ENCODE data around the gene DGKD. TPM values are rescaled to one million over a fixed set of nuclear protein-coding genes. Genes with fewer than 3 reads are reported as not detected.

Gene DGKD
- total and polyA plus RNA-seq, 10 of the 15 experiments (the other 5 are each of a cell fraction or from before 2014, with no cell fraction given), result 2.7 to 81.9 (median 27.0) TPM

DNA sequence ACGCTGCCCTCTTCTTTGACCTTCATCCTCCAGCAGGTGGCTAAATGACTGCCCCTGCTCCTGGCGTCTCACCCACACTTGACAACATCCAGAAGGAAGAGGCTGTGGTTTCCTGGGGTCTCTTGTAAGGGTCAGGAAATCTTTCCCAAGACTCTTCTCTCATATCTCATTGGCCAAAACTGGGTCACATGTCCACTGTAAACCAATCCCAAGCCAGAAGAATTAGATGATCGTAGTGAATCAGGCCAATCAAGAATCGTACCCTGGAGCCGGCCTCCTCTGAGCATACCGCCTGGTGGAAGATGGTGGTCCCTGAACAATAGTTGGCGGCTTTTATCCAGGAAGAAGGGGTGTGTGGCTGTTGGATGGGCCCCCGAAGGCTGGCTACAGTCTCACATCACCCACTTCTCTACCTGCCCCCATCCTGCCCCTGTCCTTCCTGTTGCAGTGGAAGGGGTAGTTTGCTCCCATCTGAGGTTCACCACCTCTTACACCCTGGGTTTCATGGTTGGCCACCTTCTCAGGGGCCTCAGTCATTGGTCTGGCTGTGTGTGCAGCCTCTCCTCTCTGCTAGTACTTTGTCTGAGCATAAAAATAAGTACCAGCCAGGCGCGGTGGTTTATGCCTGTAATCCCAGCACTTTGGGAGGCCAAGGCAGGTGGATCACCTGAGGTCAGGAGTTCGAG lies 42.9 kb upstream of the DGKD start:
- no peak overlapping the region for H3K4me3 ChIP-seq
- ChIA-PET SMC1A (ENCODE audit: uncharacterized antibody, unreplicated experiment) (no interaction called here), CTCF (no interaction called here), POLR2A (no interaction called here), RAD21 (ENCODE audit: unreplicated experiment) (no interaction called here)
- no peak overlapping the region for H3K9ac ChIP-seq (ENCODE audit: control insufficient read depth, insufficient read depth, low read length)
- H4K20me1 ChIP-seq (ENCODE audit: control insufficient read depth, insufficient read depth), result no peaks in the 10 kb centered on the region
- H3K79me2 ChIP-seq (ENCODE audit: control insufficient read depth, insufficient read depth, low read length), result no peaks in the 10 kb centered on the region
- ATAC-seq (peak; percentile 58), FAIRE-seq (no peak), DNase-seq (ENCODE audit: low read depth, low spot score) (no peak)
- no TSS peak for BruUV-seq (replicated peaks)
- 65% methylated on average over 11 of the region's 11 CpGs for WGBS (ENCODE audit: insufficient coverage, insufficient replicate concordance, low lambda C conversion rate, missing lambda C conversion rate)
- TF ChIP-seq, protein P1, sequence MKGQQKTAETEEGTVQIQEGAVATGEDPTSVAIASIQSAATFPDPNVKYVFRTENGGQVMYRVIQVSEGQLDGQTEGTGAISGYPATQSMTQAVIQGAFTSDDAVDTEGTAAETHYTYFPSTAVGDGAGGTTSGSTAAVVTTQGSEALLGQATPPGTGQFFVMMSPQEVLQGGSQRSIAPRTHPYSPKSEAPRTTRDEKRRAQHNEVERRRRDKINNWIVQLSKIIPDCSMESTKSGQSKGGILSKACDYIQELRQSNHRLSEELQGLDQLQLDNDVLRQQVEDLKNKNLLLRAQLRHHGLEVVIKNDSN (IDR thresholded peaks at IDR 0.05; ENCODE audit: borderline replicate concordance, extremely low read length, insufficient read depth, low read depth, low read length), result peak; percentile 22
- TF ChIP-seq TAF1 (IDR thresholded peaks at IDR 0.05; ENCODE audit: borderline replicate concordance, low read depth, low read length) (no peak), IRF4 (IDR thresholded peaks at IDR 0.05; ENCODE audit: low read depth, low read length) (no peak), ZNF622 (IDR thresholded peaks at IDR 0.05) (no peak), NFYB (IDR thresholded peaks at IDR 0.05; ENCODE audit: insufficient read depth, low read depth, low read length) (0 out of 2 replicates have a peak, but pooled peaks have one; percentile 15)
- no peaks in the 10 kb centered on the region for H3K9me3 ChIP-seq (replicated peaks; ENCODE audit: control insufficient read depth, insufficient read depth, low read length)
- no peak overlapping the region for H3K4me2 ChIP-seq (ENCODE audit: control insufficient read depth, insufficient read depth)
- peaks cover 15% of the 10 kb centered on the region for H3K4me1 ChIP-seq (ENCODE audit: control insufficient read depth, insufficient read depth, low read length)
- no peaks in the 10 kb centered on the region for H3K27me3 ChIP-seq (replicated peaks in 1 of 2; ENCODE audit: control insufficient read depth in 2 of 2, insufficient read depth in 2 of 2, low read length in 1 of 2)
- no peak overlapping the region for H3K27ac ChIP-seq (ENCODE audit: control insufficient read depth, insufficient read depth)
- no peaks in the 10 kb centered on the region for H3K36me3 ChIP-seq (ENCODE audit: control insufficient read depth in 2 of 2, insufficient read depth in 2 of 2, low read length in 1 of 2)
- intact Hi-C loops (cut with micrococcal nuclease; ENCODE audit: unreplicated experiment), result loop anchor here (10.0 kb wide), 1 partner anchor 133 kb away; no protein-coding TSS in a partner anchor
- no peak overlapping the region for H2AFZ ChIP-seq (ENCODE audit: control insufficient read depth, low read depth, low read length)
- in situ Hi-C loops (cut with MboI), result no loop called here

DNA sequence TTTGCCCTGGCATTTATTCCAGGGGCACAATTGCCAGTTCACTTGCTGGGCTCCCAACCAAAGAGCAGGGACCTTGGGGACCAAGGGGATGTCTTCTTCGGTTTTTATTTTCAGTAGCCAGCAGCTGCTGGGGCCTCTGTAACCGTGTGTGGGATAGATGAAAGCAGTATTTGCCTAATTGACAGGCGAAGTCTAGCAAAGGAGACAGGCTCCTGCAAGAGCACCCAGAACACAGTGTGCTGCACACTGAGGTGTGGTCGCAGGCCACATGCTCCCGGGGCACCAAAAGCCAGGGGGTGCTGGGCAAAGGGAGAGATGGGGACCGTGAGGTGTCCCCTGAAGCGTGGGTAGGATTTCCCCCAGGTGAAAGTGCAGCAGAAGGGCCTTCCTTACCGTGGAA lies 41.4 kb upstream of the DGKD start:
- POLR2A ChIA-PET, result no interaction called here
- WGBS (ENCODE audit: insufficient coverage, insufficient replicate concordance, low lambda C conversion rate, missing lambda C conversion rate), result 4% methylated on average over 8 of the region's 8 CpGs

More for the DNA sequence above, 41.4 kb upstream of the DGKD start:
- peaks cover 15% of the 10 kb centered on the region for H3K4me1 ChIP-seq (ENCODE audit: control insufficient read depth, insufficient read depth, low read length)
- H2AFZ ChIP-seq (ENCODE audit: control insufficient read depth, low read depth, low read length), result no peak overlapping the region; the same call in 1 of the 2 replicates
- no peaks in the 10 kb centered on the region for H3K36me3 ChIP-seq (ENCODE audit: control insufficient read depth in 2 of 2, insufficient read depth in 2 of 2, low read length in 1 of 2)
- DNase-seq (ENCODE audit: low read depth, low spot score), result no peak
- no peaks in the 10 kb centered on the region for H3K9me3 ChIP-seq (replicated peaks; ENCODE audit: control insufficient read depth, insufficient read depth, low read length)
- no peak for FAIRE-seq
- H3K4me2 ChIP-seq (ENCODE audit: control insufficient read depth, insufficient read depth), result peak overlapping the region; percentile 60; the same call in 1 of the 2 replicates
- SMC1A ChIA-PET (ENCODE audit: uncharacterized antibody, unreplicated experiment), result no interaction called here
- no peaks in the 10 kb centered on the region for H3K79me2 ChIP-seq (ENCODE audit: control insufficient read depth, insufficient read depth, low read length)
- RAD21 ChIA-PET (ENCODE audit: unreplicated experiment), result interaction anchor here (0.6 kb wide), 1 partner anchor 10 kb away, joined by 3 read pairs; no protein-coding TSS in a partner anchor
- CTCF ChIA-PET, result no interaction called here
- no peak overlapping the region for H3K27ac ChIP-seq (ENCODE audit: control insufficient read depth, insufficient read depth)
- ATAC-seq, result peak; percentile 62
- no peaks in the 10 kb centered on the region for H4K20me1 ChIP-seq (ENCODE audit: control insufficient read depth, insufficient read depth)
- H3K27me3 ChIP-seq (replicated peaks in 1 of 2; ENCODE audit: control insufficient read depth in 2 of 2, insufficient read depth in 2 of 2, low read length in 1 of 2), result no peaks in the 10 kb centered on the region
- TF ChIP-seq, protein P2, sequence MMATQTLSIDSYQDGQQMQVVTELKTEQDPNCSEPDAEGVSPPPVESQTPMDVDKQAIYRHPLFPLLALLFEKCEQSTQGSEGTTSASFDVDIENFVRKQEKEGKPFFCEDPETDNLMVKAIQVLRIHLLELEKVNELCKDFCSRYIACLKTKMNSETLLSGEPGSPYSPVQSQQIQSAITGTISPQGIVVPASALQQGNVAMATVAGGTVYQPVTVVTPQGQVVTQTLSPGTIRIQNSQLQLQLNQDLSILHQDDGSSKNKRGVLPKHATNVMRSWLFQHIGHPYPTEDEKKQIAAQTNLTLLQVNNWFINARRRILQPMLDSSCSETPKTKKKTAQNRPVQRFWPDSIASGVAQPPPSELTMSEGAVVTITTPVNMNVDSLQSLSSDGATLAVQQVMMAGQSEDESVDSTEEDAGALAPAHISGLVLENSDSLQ (IDR thresholded peaks at IDR 0.05), result peak; percentile 58
- TF ChIP-seq SIN3A (IDR thresholded peaks at IDR 0.05; ENCODE audit: low read depth, low read length) (no peak), ZZZ3 (IDR thresholded peaks at IDR 0.05; ENCODE audit: control insufficient read depth, insufficient read length, low read depth) (no peak), ZNF622 (IDR thresholded peaks at IDR 0.05) (no peak), TAF1 (IDR thresholded peaks at IDR 0.05; ENCODE audit: borderline replicate concordance, low read depth, low read length) (no peak), RB1 (IDR thresholded peaks at IDR 0.05; ENCODE audit: borderline replicate concordance) (no peak)
- no TSS peak for BruUV-seq (replicated peaks)
- no peak overlapping the region for H3K9ac ChIP-seq (ENCODE audit: control insufficient read depth, insufficient read depth, low read length)
- H3K4me3 ChIP-seq, result no peak overlapping the region
- intact Hi-C loops (cut with micrococcal nuclease; ENCODE audit: unreplicated experiment) (loop anchor here (10.0 kb wide), 1 partner anchor 132 kb away; no protein-coding TSS in a partner anchor), in situ Hi-C loops (cut with MboI) (no loop called here)
